ENCODE results near the gene MPG. TPM values are rescaled to one million over a fixed set of nuclear protein-coding genes. Genes with fewer than 3 reads are reported as not detected.
A peak's percentile ranks its signal among the peaks of the same experiment; 100 is the strongest.
"Not testable (repeated sequence)": the region's sequence is repeated elsewhere in the genome, so short reads cannot be mapped to it uniquely, and the experiment has no call there.

The MPG gene
- total RNA-seq, 4 donors from 2014 or later = 49.1 to 107 (median 87.2) TPM

DNA sequence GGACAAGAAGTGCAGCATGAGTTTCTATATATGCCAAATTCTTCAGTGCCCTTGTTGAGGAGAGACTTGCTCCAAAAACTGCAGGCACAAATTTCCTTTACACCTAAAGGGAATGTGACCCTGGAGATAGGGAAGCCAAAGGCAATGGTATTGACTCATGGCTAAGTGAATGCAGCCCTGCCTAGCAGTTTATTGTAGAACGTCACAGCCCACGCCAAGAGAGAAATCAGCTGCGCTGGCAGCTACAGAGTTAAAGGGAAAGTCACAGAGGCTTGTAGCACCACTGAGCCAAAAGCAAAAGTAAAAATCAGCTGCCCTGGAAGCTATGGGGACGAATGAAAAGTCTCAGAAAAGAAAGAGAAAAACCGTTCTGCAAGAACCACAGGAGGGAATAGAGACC is 34.7 kb upstream of the MPG start:
- TF ChIP-seq, protein P1, sequence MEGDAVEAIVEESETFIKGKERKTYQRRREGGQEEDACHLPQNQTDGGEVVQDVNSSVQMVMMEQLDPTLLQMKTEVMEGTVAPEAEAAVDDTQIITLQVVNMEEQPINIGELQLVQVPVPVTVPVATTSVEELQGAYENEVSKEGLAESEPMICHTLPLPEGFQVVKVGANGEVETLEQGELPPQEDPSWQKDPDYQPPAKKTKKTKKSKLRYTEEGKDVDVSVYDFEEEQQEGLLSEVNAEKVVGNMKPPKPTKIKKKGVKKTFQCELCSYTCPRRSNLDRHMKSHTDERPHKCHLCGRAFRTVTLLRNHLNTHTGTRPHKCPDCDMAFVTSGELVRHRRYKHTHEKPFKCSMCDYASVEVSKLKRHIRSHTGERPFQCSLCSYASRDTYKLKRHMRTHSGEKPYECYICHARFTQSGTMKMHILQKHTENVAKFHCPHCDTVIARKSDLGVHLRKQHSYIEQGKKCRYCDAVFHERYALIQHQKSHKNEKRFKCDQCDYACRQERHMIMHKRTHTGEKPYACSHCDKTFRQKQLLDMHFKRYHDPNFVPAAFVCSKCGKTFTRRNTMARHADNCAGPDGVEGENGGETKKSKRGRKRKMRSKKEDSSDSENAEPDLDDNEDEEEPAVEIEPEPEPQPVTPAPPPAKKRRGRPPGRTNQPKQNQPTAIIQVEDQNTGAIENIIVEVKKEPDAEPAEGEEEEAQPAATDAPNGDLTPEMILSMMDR (IDR thresholded peaks at IDR 0.05) = no peak
- DNase-seq (ENCODE audit: low spot score) (no peak), ATAC-seq (ENCODE audit: low FRiP score) (no peak)

DNA sequence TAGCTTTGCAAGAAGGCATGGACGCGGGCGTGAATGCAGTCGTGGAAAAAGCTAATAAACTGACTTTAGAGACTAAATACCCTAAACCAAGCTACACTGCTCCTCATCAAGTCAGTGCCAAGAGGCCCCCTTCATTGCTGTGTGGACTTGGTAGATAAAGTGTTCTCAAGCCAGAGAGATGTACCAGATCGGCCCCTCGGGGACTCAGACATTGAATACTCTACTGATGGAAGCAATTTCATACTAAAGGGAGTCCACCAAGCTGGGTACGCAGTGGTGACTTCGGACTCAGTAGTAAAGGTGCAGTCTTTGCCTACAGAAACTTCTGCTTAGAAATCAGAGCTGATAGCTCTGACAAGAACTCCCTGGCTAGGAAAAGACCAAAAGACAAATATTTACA is 33.4 kb upstream of the MPG start:
- no peak for DNase-seq (ENCODE audit: low spot score)
- ATAC-seq (ENCODE audit: low FRiP score) = no peak
- TF ChIP-seq, protein P1 (IDR thresholded peaks at IDR 0.05) = no peak

DNA sequence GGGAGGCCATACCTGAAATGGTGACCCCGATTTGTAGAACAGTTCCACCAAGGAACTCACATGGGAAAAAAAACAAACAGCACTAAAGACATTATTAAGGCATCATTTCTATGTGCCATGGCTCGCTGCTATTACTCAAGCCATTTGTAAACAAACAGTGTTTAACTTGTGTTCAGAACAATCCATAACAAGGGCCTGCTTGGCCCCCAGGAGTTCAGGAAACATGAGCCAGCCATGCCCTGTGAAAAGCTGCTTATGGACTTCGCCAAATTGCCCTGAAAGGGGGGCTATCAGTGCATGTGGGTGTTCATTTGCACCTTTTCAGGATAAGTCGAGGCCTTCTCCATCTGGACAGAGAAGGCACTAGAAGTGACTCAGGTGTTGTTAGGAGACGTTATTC is 32.6 kb upstream of the MPG start:
- TF ChIP-seq, protein P1 (IDR thresholded peaks at IDR 0.05) = no peak
- no peak for DNase-seq (ENCODE audit: low spot score)
- ATAC-seq (ENCODE audit: low FRiP score) = no peak

DNA sequence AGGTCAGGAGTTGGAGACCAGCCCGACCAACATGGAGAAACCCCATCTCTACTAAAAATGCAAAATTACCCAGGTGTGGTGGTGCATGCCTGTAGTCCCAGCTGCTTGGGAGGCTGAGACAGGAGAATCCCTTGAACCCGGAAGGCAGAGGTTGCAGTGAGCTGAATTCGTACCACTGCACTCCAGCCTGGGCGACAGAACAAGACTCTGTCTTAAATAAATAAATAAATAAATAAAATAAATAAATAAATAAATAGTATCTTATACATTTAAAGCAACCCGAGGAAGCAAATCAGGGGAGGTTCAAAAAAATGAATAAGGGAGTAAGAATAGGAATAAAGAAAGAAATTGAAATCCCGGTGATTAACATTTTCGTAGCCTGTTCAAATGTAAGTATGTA is 31.5 kb upstream of the MPG start:
- not testable (repeated sequence) for ATAC-seq (ENCODE audit: low FRiP score); DNase-seq (ENCODE audit: low spot score)

DNA sequence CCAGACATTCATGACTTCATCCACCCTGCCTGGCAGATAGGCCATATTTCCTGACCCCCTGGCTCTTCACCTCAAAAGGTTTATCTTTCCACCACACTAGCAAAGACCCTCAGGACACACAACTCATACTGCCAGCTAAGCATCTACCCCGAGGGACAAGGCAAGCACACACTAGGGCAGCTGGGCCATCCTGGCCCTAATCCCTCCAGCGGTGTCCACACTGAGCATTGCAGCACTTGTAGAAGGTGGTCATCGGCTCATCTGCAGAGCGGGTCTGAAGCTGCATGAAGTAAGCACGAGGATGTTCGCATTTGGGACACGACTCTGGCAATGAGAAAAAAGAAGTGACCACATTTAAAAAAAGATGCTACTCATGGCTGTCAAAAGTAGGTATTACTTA is 30.8 kb upstream of the MPG start:
- no peak for DNase-seq (ENCODE audit: low spot score)
- TF ChIP-seq, protein P1 (IDR thresholded peaks at IDR 0.05) = no peak
- ATAC-seq (ENCODE audit: low FRiP score) = peak; percentile 44

DNA sequence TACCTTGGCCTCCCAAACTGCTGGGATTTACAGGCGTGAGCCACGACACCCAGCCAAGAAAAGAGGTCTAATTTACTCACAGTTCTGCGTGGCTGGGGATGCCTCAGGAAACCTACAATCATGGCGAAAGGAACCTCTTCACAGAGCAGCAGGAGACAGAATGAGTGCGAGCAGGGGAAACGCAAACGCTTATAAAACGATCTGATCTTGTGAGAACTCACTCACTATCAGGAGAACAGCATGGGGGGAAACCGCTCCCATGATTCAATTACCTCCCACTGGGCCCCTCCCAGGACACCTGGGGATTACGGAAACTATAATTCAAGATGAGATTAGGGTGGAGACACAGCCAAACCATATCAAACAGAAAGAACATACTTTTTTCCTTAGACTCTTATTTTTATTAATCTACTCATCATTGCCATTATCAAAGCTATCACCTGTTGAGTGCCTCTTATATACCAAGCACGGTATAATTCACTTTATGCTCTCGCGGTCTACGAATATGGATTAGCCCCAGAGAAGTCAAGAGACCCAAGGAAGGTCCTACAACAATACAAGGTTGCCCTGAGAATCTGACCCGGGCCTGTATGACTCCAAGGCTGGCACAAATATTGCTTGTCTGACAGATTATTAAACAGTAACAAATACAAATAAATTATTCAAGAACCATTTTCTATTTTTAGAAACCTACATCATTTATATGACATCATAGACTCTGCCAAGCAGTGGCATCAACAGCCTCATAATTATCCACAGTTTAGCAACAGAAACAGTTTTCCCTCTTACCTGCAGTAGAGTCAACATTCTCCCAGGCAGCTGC is 27.0 kb upstream of the MPG start:
- no peak for DNase-seq (ENCODE audit: low spot score)
- TF ChIP-seq, protein P1 (IDR thresholded peaks at IDR 0.05) = no peak
- no peak for ATAC-seq (ENCODE audit: low FRiP score)

DNA sequence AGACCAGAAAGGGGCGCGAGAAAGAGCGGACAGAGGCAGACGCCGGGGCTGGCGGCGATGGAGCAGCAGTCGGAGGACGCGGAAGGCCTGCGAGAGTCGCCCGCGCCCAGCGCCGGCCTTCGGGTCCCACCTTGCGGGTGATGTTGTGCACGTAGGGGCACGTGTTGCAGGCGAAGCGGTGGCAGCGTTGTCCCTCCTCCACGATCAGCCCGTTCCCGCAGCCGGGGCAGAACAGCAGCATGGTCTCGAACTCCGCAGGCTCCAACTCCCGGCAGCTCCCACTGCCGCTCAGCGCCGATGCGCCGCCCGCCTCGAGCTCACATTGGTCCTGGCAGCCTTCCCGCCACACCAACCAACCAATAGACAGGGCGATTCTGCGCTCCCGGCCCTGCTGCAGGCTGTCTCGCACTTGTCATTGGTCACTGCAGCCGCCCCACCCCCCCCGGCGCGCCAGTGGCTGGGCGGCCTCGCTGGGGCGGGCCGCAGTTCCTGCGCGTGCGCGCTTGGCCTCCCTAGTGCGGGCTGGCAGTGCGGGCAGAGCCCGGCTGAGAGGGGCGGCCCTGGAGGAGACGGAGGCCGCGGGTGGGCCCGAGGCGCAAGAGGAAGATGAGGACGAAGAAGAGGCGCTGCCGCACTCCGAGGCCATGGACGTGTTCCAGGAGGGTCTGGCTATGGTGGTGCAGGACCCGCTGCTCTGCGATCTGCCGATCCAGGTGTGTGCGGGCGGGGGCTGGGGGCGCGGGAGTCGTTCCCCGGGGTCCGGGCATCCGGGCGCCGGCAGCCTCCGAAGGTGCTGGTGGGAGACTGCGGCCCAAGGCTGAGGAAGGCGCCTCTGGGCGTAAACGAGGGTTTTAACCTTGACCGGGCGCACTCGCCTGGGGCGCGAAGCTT is 24.4 kb upstream of the MPG start, which contains the start of the genes POLR3K and SNRNP25:
TSS of gene POLR3K (minus strand) at position 263 of the 891 bp plus-strand sequence. CDS start at position 241, 22 bp downstream.
TSS of gene SNRNP25 (plus strand) at position 483 of the 891 bp plus-strand sequence. CDS start at position 672, 189 bp downstream.
- peak; percentile 98 for DNase-seq (ENCODE audit: low spot score)
- ATAC-seq (ENCODE audit: low FRiP score) = peak; percentile 99
- TF ChIP-seq, protein P1 (IDR thresholded peaks at IDR 0.05) = no peak
